ENCODE data around the gene CEP57L1.

DNA sequence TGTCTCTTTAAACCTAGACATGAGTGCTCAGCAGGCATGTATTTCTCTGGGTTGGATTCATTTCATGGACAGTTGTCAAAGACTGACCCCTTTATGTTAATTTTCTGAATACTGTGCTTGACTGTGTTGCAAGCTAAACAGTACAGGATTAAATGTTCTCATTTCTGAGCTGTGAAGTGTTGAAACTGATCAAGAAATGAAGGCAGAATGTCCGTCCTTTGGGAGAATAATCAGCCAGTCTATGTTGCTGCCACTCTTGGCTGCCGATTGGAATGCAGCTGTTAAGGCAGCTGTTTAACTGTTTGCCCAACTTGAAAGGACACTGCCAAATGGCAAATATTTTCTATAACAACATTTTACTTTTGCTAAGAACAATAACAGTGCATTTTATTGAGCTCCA, 87.3 kb downstream of the CEP57L1 start:
- no peak for TF ChIP-seq POLR2A (IDR thresholded peaks at IDR 0.05)
- TF ChIP-seq CTCF (IDR thresholded peaks at IDR 0.05 in 4 of 5, conservative IDR thresholded peaks at IDR 0.05 in 1 of 5): no peak
